Skeletal muscle satellite cell (primary cell): ENCODE data around the gene TRIM6.
A peak's percentile ranks its signal among the peaks of the same experiment; 100 is the strongest.

Experiments used
- H3K27me3 ChIP-seq: 2 replicates; pipeline ENCODE4 v1.7.0; 2013; ENCODE audit warnings: low read length; ENCODE audit not compliant: control insufficient read depth, insufficient read depth
- H3K36me3 ChIP-seq: 2 replicates; pipeline ENCODE4 v1.7.0; 2013; ENCODE audit warnings: mild to moderate bottlenecking, control low read depth, low read length; ENCODE audit not compliant: insufficient read depth
- H3K4me1 ChIP-seq: 2 replicates; pipeline ENCODE4 v1.7.0; 2013; ENCODE audit warnings: low read length; ENCODE audit not compliant: control insufficient read depth, insufficient read depth
- H3K4me2 ChIP-seq: 2 replicates; pipeline ENCODE4 v1.7.0; 2013; ENCODE audit warnings: mild to moderate bottlenecking, low read length
- H3K4me3 ChIP-seq: 2 replicates; pipeline ENCODE4 v1.7.0; 2013; ENCODE audit warnings: low read length
- H3K9ac ChIP-seq: 2 replicates; pipeline ENCODE4 v1.7.0; 2013; ENCODE audit warnings: mild to moderate bottlenecking, low read depth, low read length, moderate library complexity
- H3K9me3 ChIP-seq: replicated peaks from 2 replicates; pipeline ENCODE4 v1.7.0; 2013; ENCODE audit warnings: mild to moderate bottlenecking, control low read depth, low read length

The TRIM6 gene

GRCh38 chr11:5605849-5606248 is 9.4 kb downstream of the TRIM6 start:
- H3K4me3 ChIP-seq = no peak overlapping the region
- H3K9me3 ChIP-seq = no peaks in the 10 kb centered on the region
- no peaks in the 10 kb centered on the region for H3K36me3 ChIP-seq
- H3K4me1 ChIP-seq = peaks cover 18% of the 10 kb centered on the region
- H3K27me3 ChIP-seq = no peaks in the 10 kb centered on the region
- peak overlapping the region; percentile 36 for H3K4me2 ChIP-seq
- H3K9ac ChIP-seq = peak overlapping the region; percentile 7

- Histone ChIP-seq H3K9ac (no peak overlapping the region), H3K9me3 (no peaks in the 10 kb centered on the region), H3K36me3 (no peaks in the 10 kb centered on the region), H3K4me1 (peaks cover 13% of the 10 kb centered on the region), H3K27me3 (no peaks in the 10 kb centered on the region), H3K4me3 (no peak overlapping the region), H3K4me2 (no peak overlapping the region)
Observed at GRCh38 chr11:5608808-5609207, 12.4 kb downstream of the TRIM6 start.

GRCh38 chr11:5610446-5610845 is 14.0 kb downstream of the TRIM6 start:
- no peak overlapping the region for H3K9ac ChIP-seq
- H3K36me3 ChIP-seq = no peaks in the 10 kb centered on the region
- no peak overlapping the region for H3K4me3 ChIP-seq
- H3K4me2 ChIP-seq = no peak overlapping the region
- H3K27me3 ChIP-seq = no peaks in the 10 kb centered on the region
- H3K4me1 ChIP-seq = peaks cover 12% of the 10 kb centered on the region
- H3K9me3 ChIP-seq = no peaks in the 10 kb centered on the region

- Histone ChIP-seq H3K4me1 (peaks cover under 1% of the 10 kb centered on the region), H3K4me3 (no peak overlapping the region), H3K4me2 (no peak overlapping the region), H3K9ac (no peak overlapping the region), H3K36me3 (no peaks in the 10 kb centered on the region), H3K9me3 (no peaks in the 10 kb centered on the region), H3K27me3 (no peaks in the 10 kb centered on the region)
Observed at GRCh38 chr11:5611627-5612026, 15.2 kb downstream of the TRIM6 start.

GRCh38 chr11:5618807-5619206 is 22.4 kb downstream of the TRIM6 start:
- peak overlapping the region; percentile 47 for H3K4me2 ChIP-seq
- no peaks in the 10 kb centered on the region for H3K36me3 ChIP-seq
- H3K4me1 ChIP-seq = peaks cover 37% of the 10 kb centered on the region
- H3K9ac ChIP-seq = peak overlapping the region; percentile 61
- no peaks in the 10 kb centered on the region for H3K27me3 ChIP-seq
- no peak overlapping the region for H3K4me3 ChIP-seq
- H3K9me3 ChIP-seq = no peaks in the 10 kb centered on the region

GRCh38 chr11:5620651-5621521 is 24.4 kb downstream of the TRIM6 start:
- H3K9ac ChIP-seq = peak overlapping the region; percentile 64
- no peaks in the 10 kb centered on the region for H3K36me3 ChIP-seq
- no peaks in the 10 kb centered on the region for H3K27me3 ChIP-seq
- H3K4me3 ChIP-seq = peak overlapping the region; percentile 41
- H3K4me2 ChIP-seq = peak overlapping the region; percentile 74
- peaks cover 48% of the 10 kb centered on the region for H3K4me1 ChIP-seq
- H3K9me3 ChIP-seq = no peaks in the 10 kb centered on the region

GRCh38 chr11:5621580-5621979 is 25.1 kb downstream of the TRIM6 start:
- H3K36me3 ChIP-seq = no peaks in the 10 kb centered on the region
- peaks cover 48% of the 10 kb centered on the region for H3K4me1 ChIP-seq
- H3K9ac ChIP-seq = peak overlapping the region; percentile 64
- H3K4me2 ChIP-seq = peak overlapping the region; percentile 74
- H3K4me3 ChIP-seq = no peak overlapping the region
- no peaks in the 10 kb centered on the region for H3K9me3 ChIP-seq
- no peaks in the 10 kb centered on the region for H3K27me3 ChIP-seq

GRCh38 chr11:5622802-5623201 is 26.4 kb downstream of the TRIM6 start:
- Histone ChIP-seq H3K9me3 (no peaks in the 10 kb centered on the region), H3K9ac (no peak overlapping the region), H3K4me1 (peaks cover 48% of the 10 kb centered on the region), H3K4me3 (no peak overlapping the region), H3K4me2 (no peak overlapping the region), H3K36me3 (no peaks in the 10 kb centered on the region), H3K27me3 (no peaks in the 10 kb centered on the region)

GRCh38 chr11:5624489-5625279 is 28.2 kb downstream of the TRIM6 start, which contains the start of gene TRIM34:
Gene TRIM34, plus strand, starts transcription at chr11:5625001. Its CDS starts 7,331 bp downstream, at chr11:5632332.
- H3K4me2 ChIP-seq = peak within 1 kb of the TSS; percentile 87
- peaks cover 34% of the 10 kb centered on the region for H3K4me1 ChIP-seq
- no peaks in the 10 kb centered on the region for H3K36me3 ChIP-seq
- peak within 1 kb of the TSS; percentile 82 for H3K4me3 ChIP-seq
- H3K9ac ChIP-seq = peak within 1 kb of the TSS; percentile 79
- no peaks in the 10 kb centered on the region for H3K9me3 ChIP-seq
- no peaks in the 10 kb centered on the region for H3K27me3 ChIP-seq

- peak overlapping the region; percentile 82 for H3K4me3 ChIP-seq
- H3K9me3 ChIP-seq = no peaks in the 10 kb centered on the region
- peak overlapping the region; percentile 79 for H3K9ac ChIP-seq
- peak overlapping the region; percentile 87 for H3K4me2 ChIP-seq
- no peaks in the 10 kb centered on the region for H3K27me3 ChIP-seq
- H3K36me3 ChIP-seq = no peaks in the 10 kb centered on the region
- H3K4me1 ChIP-seq = peaks cover 28% of the 10 kb centered on the region
Observed at GRCh38 chr11:5625281-5625680, 28.8 kb downstream of the TRIM6 start.

GRCh38 chr11:5626196-5626595 is 29.8 kb downstream of the TRIM6 start:
- no peak overlapping the region for H3K4me3 ChIP-seq
- H3K4me2 ChIP-seq = no peak overlapping the region
- no peak overlapping the region for H3K9ac ChIP-seq
- no peaks in the 10 kb centered on the region for H3K9me3 ChIP-seq
- H3K4me1 ChIP-seq = peaks cover 19% of the 10 kb centered on the region
- no peaks in the 10 kb centered on the region for H3K36me3 ChIP-seq
- no peaks in the 10 kb centered on the region for H3K27me3 ChIP-seq
